Neural cell (in vitro differentiated cells): ENCODE measurements around the gene RANBP9. TPM values are rescaled to one million over a fixed set of nuclear protein-coding genes. Genes with fewer than 3 reads are reported as not detected.

ENCODE experiments used
- H2AFZ ChIP-seq: fragments of 200-600, 300-800 bp; sonication (generic), shearing (Covaris generic); 2 replicates; pipeline ENCODE4 v1.6.0; 2014; ENCODE audit warnings: low read depth, mild to moderate bottlenecking, antibody characterized with exemption, low read length, moderate library complexity
- H3F3A ChIP-seq: fragments of 200-600 bp; shearing (Covaris generic); 2 replicates; pipeline ENCODE4 v1.6.1; 2016; ENCODE audit warnings: mild to moderate bottlenecking, moderate library complexity, mixed read lengths, antibody characterized with exemption, low read length; ENCODE audit not compliant: insufficient read depth, poor library complexity, severe bottlenecking
- H3K27ac ChIP-seq: fragments of 200-600, 300-800 bp; sonication (generic), shearing (Covaris generic); 2 replicates; pipeline ENCODE4 v1.5.1; 2014; ENCODE audit warnings: mild to moderate bottlenecking, low read length, moderate library complexity
- H3K27me3 ChIP-seq: fragments of 300-800, 200-600 bp; sonication (generic), shearing (Covaris generic); 2 replicates; pipeline ENCODE4 v1.6.0; 2014; ENCODE audit warnings: mild to moderate bottlenecking, low read depth, low read length, moderate library complexity; ENCODE audit not compliant: insufficient read depth
- H3K36me3 ChIP-seq: fragments of 300-800, 200-600 bp; sonication (generic), shearing (Covaris generic); 2 replicates; pipeline ENCODE4 v1.5.1; 2014; ENCODE audit warnings: mild to moderate bottlenecking, antibody characterized with exemption, low read length, moderate library complexity; ENCODE audit not compliant: insufficient read depth
- H3K4me2 ChIP-seq: fragments of 300-800, 200-600 bp; sonication (generic), shearing (Covaris generic); 2 replicates; pipeline ENCODE4 v1.6.0; 2014; ENCODE audit warnings: mild to moderate bottlenecking, low read length
- H3K4me3 ChIP-seq: fragments of 300-800, 200-600 bp; sonication (generic), shearing (Covaris generic); 2 replicates; pipeline ENCODE4 v1.5.1; 2014; ENCODE audit warnings: mild to moderate bottlenecking, low read length, moderate library complexity
- H3K79me2 ChIP-seq: fragments of 200-600 bp; shearing (Covaris generic); replicated peaks from 2 replicates; pipeline ENCODE4 v1.6.0; 2014; ENCODE audit warnings: mild to moderate bottlenecking, low read length, moderate library complexity; ENCODE audit not compliant: insufficient read depth
- H3K9ac ChIP-seq: fragments of 300-800, 200-600 bp; sonication (generic), shearing (Covaris generic); 2 replicates; pipeline ENCODE4 v1.6.1; 2016; ENCODE audit warnings: mild to moderate bottlenecking, low read length, mixed read lengths
- H3K9me2 ChIP-seq: fragments of 200-600 bp; shearing (Covaris generic); 2 replicates; pipeline ENCODE4 v1.6.1; 2016; ENCODE audit warnings: mild to moderate bottlenecking, low read length, mixed read lengths; ENCODE audit not compliant: insufficient read depth
- H3K9me3 ChIP-seq: fragments of 200-600, 300-800 bp; sonication (generic), shearing (Covaris generic); 2 replicates; pipeline ENCODE4 v1.6.1; 2016; ENCODE audit warnings: mild to moderate bottlenecking, mixed run types, low read length, moderate library complexity, mixed read lengths
- H4K20me1 ChIP-seq: fragments of 200-600 bp; shearing (Covaris generic); 2 replicates; pipeline ENCODE4 v1.6.1; 2016; ENCODE audit warnings: mild to moderate bottlenecking, mixed run types; ENCODE audit not compliant: insufficient read depth
- EP300 ChIP-seq: fragments of 450-650 bp; conservative IDR thresholded peaks from 2 replicates; pipeline ENCODE4 v1.6.1; 2014; ENCODE audit warnings: antibody characterized with exemption, mild to moderate bottlenecking, moderate library complexity; ENCODE audit not compliant: poor library complexity, severe bottlenecking
- EZH2 ChIP-seq: fragments of 200-600, 300-800 bp; shearing (Covaris generic), sonication (generic); IDR thresholded peaks from 2 replicates; pipeline ENCODE4 v1.6.1; 2014; ENCODE audit warnings: antibody characterized with exemption, low read length, borderline replicate concordance, mild to moderate bottlenecking; ENCODE audit not compliant: insufficient read depth, poor library complexity, severe bottlenecking
- MXI1 ChIP-seq: fragments of 450-650 bp; conservative IDR thresholded peaks from 2 replicates; pipeline ENCODE4 v1.6.1; 2014; ENCODE audit warnings: antibody characterized with exemption, mild to moderate bottlenecking; ENCODE audit not compliant: poor library complexity, severe bottlenecking
- POLR2AphosphoS5 ChIP-seq: IDR thresholded peaks from 2 replicates; pipeline ENCODE4 v1.6.1; 2012
- RAD21 ChIP-seq: fragments of 450-650 bp; conservative IDR thresholded peaks from 2 replicates; pipeline ENCODE4 v1.6.1; 2014; ENCODE audit warnings: antibody characterized with exemption, mild to moderate bottlenecking, moderate library complexity
- SMC3 ChIP-seq: fragments of 450-650 bp; conservative IDR thresholded peaks from 2 replicates; pipeline ENCODE4 v1.6.1; 2014; ENCODE audit warnings: antibody characterized with exemption, mild to moderate bottlenecking, moderate library complexity; ENCODE audit not compliant: poor library complexity
- TAF1 ChIP-seq: IDR thresholded peaks from 2 replicates; pipeline ENCODE4 v1.6.1; 2012; ENCODE audit warnings: low read depth
- polyA plus RNA-seq: library from polyadenylated mRNA; depleted of rRNA; stranded (reverse); fragments of >200 nt; gene quantifications from 2 replicates; pipeline ENCODE4 v1.2.3, GENCODE V29; 2014
- TF ChIP-seq, protein P1 (sequence below): IDR thresholded peaks from 2 replicates; pipeline ENCODE4 v1.6.1; 2012; ENCODE audit warnings: borderline replicate concordance
- TF ChIP-seq, protein P2 (sequence below): fragments of 450-650 bp; IDR thresholded peaks from 2 replicates; pipeline ENCODE4 v1.5.1; 2014; ENCODE audit warnings: antibody characterized with exemption, mild to moderate bottlenecking, moderate library complexity; ENCODE audit not compliant: poor library complexity, severe bottlenecking

Gene RANBP9
- polyA plus RNA-seq, 1 donor from 2014 or later: 52.2 TPM

DNA sequence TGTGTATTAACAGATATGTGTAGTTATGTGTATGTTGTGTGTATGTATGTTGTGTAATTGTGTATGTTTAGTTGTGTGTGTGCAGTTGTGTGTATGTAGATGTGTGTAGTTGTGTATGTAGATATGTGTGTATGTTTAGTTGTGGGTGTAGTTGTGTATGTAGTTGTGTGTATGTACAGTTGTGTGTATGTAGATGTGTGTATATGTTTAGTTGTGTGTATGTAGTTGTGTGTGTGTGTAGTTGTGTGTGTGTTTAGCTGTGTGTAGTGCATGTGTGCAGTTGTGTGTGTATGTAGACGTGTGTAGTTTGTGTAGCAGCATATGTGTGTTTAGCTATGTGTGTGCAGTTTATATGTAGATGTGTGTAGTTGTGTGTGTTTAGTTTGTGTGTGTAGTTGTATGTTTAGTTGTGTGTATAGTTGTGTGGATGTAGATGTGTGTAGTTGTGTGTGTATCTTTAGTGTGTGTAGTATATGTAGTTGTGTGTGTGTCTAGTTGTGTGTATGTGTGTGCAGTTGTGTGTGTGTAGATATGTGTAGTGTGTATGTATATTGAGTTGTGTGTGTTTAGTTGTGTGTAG lies 121.0 kb downstream of the RANBP9 start:
- Histone ChIP-seq H3K4me3 (no peak overlapping the region), H3K27me3 (no peaks in the 10 kb centered on the region), H3K79me2 (no peaks in the 10 kb centered on the region), H3K36me3 (no peaks in the 10 kb centered on the region), H3K9me3 (no peaks in the 10 kb centered on the region), H3K27ac (no peak overlapping the region), H3K9ac (no peak overlapping the region), H4K20me1 (no peaks in the 10 kb centered on the region), H2AFZ (no peak overlapping the region), H3K4me2 (no peak overlapping the region), H3K9me2 (no peaks in the 10 kb centered on the region), H3F3A (no peaks in the 10 kb centered on the region)
- TF ChIP-seq MXI1 (no peak), EP300 (no peak), POLR2AphosphoS5 (no peak)
- TF ChIP-seq, protein P1, sequence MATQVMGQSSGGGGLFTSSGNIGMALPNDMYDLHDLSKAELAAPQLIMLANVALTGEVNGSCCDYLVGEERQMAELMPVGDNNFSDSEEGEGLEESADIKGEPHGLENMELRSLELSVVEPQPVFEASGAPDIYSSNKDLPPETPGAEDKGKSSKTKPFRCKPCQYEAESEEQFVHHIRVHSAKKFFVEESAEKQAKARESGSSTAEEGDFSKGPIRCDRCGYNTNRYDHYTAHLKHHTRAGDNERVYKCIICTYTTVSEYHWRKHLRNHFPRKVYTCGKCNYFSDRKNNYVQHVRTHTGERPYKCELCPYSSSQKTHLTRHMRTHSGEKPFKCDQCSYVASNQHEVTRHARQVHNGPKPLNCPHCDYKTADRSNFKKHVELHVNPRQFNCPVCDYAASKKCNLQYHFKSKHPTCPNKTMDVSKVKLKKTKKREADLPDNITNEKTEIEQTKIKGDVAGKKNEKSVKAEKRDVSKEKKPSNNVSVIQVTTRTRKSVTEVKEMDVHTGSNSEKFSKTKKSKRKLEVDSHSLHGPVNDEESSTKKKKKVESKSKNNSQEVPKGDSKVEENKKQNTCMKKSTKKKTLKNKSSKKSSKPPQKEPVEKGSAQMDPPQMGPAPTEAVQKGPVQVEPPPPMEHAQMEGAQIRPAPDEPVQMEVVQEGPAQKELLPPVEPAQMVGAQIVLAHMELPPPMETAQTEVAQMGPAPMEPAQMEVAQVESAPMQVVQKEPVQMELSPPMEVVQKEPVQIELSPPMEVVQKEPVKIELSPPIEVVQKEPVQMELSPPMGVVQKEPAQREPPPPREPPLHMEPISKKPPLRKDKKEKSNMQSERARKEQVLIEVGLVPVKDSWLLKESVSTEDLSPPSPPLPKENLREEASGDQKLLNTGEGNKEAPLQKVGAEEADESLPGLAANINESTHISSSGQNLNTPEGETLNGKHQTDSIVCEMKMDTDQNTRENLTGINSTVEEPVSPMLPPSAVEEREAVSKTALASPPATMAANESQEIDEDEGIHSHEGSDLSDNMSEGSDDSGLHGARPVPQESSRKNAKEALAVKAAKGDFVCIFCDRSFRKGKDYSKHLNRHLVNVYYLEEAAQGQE: no peak

DNA sequence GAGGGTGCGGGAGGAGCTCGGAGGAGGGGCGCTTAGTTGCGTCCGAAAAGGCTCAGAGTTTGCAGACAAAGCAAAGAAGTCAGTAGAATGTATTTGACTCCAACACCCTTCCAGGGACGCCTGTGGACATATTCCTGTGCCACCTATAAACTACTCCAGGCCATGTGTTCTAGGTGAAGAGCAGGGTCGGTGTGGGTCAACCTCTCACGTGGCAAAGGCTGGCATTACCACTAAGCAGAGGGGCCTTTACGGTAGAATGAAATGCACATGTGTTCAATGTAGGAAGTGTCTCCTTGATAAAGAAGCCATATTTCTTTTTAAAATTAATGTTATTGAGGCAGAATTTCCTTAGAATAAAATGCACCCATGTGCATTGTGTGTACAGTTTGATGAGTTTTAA lies 121.8 kb downstream of the RANBP9 start:
- Histone ChIP-seq H3K4me3 (no peak overlapping the region), H2AFZ (no peak overlapping the region), H3K9me2 (no peaks in the 10 kb centered on the region), H3K27ac (no peak overlapping the region), H3F3A (no peaks in the 10 kb centered on the region), H3K79me2 (no peaks in the 10 kb centered on the region), H3K4me2 (no peak overlapping the region), H3K27me3 (no peaks in the 10 kb centered on the region), H4K20me1 (no peaks in the 10 kb centered on the region), H3K9ac (no peak overlapping the region), H3K36me3 (no peaks in the 10 kb centered on the region), H3K9me3 (no peaks in the 10 kb centered on the region)
- TF ChIP-seq RAD21 (no peak), TAF1 (no peak), EP300 (no peak), MXI1 (no peak), EZH2 (no peak), SMC3 (no peak), POLR2AphosphoS5 (no peak)
- TF ChIP-seq, protein P1: no peak
- TF ChIP-seq, protein P2, sequence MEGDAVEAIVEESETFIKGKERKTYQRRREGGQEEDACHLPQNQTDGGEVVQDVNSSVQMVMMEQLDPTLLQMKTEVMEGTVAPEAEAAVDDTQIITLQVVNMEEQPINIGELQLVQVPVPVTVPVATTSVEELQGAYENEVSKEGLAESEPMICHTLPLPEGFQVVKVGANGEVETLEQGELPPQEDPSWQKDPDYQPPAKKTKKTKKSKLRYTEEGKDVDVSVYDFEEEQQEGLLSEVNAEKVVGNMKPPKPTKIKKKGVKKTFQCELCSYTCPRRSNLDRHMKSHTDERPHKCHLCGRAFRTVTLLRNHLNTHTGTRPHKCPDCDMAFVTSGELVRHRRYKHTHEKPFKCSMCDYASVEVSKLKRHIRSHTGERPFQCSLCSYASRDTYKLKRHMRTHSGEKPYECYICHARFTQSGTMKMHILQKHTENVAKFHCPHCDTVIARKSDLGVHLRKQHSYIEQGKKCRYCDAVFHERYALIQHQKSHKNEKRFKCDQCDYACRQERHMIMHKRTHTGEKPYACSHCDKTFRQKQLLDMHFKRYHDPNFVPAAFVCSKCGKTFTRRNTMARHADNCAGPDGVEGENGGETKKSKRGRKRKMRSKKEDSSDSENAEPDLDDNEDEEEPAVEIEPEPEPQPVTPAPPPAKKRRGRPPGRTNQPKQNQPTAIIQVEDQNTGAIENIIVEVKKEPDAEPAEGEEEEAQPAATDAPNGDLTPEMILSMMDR: no peak
